K562 (cell line): ENCODE data around the gene ERMN. TPM values are rescaled to one million over a fixed set of nuclear protein-coding genes. Genes with fewer than 3 reads are reported as not detected.

Experiments used
- ATAC-seq: fragments of 200-7000 bp; cut with Tn5 transposase; 3 replicates; pipeline ENCODE4 v1.9.1; 2020; ENCODE audit warnings: moderate library complexity
- BruUV-seq: library from RNA; stranded (reverse); fragments of 400-500 nt; replicated peaks from 2 replicates; lab custom pipeline; 2021; lab: Mats Ljungman, UMichigan
- CTCF ChIA-PET: fragments of 300-600 bp; formaldehyde crosslinking; extraction: SDS; loops from one replicate; lab custom pipeline; 2021; ENCODE audit warnings: low intra/inter-chr PET ratio; lab: Yijun Ruan, JAX
- POLR2A ChIA-PET: fragments of 300-600, 350-650 bp; sonication (Branson Sonifier 250); formaldehyde crosslinking; extraction: SDS; loops from one replicate; lab custom pipeline; 2021; ENCODE audit warnings: antibody characterized with exemption, inconsistent platforms; lab: Yijun Ruan, JAX
- DNase-seq, 4 experiments: peaks; one replicate each; pipeline versions ENCODE4 v3.0.0 to v3.0.0-alpha.2; 2011 to 2018; ENCODE audit warnings: low spot score in 3 of 4, mixed read lengths in 3 of 4; ENCODE audit errors: extremely low read depth in 1 of 4
- FAIRE-seq: peaks from 2 replicates; lab custom pipeline; 2011; peaks lifted over from hg19 to GRCh38; lab: Jason Lieb, UNC
- H2AFZ ChIP-seq: 2 replicates; pipeline ENCODE4 v1.6.0; 2011; ENCODE audit warnings: low read depth, low read length, control low read depth, inconsistent platforms
- H3K27ac ChIP-seq: fragments of 200-600 bp; 3 replicates; pipeline ENCODE4 v1.8.0; 2011; ENCODE audit warnings: low read depth, mild to moderate bottlenecking, control low read depth, inconsistent platforms, low read length, moderate library complexity, mixed read lengths; ENCODE audit errors: extremely low read depth
- H3K27me3 ChIP-seq, 2 experiments: fragments of 300-600 bp in 1 of 2; 2 replicates in 1 of 2; 3 replicates in 1 of 2; pipeline versions ENCODE4 v1.6.0 to v1.8.0; 2011; ENCODE audit warnings: inconsistent platforms in 2 of 2, low read length in 2 of 2, mild to moderate bottlenecking in 1 of 2, mixed read lengths in 1 of 2, moderate library complexity in 1 of 2; ENCODE audit not compliant: control insufficient read depth in 2 of 2, insufficient read depth in 2 of 2
- H3K36me3 ChIP-seq: fragments of 300-600 bp; 3 replicates; pipeline ENCODE4 v1.8.0; 2011; ENCODE audit warnings: mild to moderate bottlenecking, low read length, inconsistent platforms; ENCODE audit not compliant: control insufficient read depth, insufficient read depth
- H3K4me1 ChIP-seq, 2 experiments: fragments of 200-600 bp in 1 of 2; replicated peaks in 1 of 2; 2 replicates in 1 of 2; 3 replicates in 1 of 2; pipeline versions ENCODE4 v1.5.1 to v1.8.0; 2011; ENCODE audit warnings: inconsistent platforms in 2 of 2, low read length in 2 of 2, mild to moderate bottlenecking in 1 of 2, mixed read lengths in 1 of 2, moderate library complexity in 1 of 2; ENCODE audit not compliant: control insufficient read depth in 2 of 2, insufficient read depth in 2 of 2
- H3K4me2 ChIP-seq: 2 replicates; pipeline ENCODE4 v1.6.1; 2011; ENCODE audit warnings: low read length, control low read depth, inconsistent platforms, mixed read lengths; ENCODE audit not compliant: insufficient read depth
- H3K4me3 ChIP-seq: fragments of 200-600 bp; sonication (generic), shearing (Covaris generic); 2 replicates; pipeline ENCODE4 v1.5.1; 2016; ENCODE audit warnings: control low read depth, inconsistent platforms
- H3K79me2 ChIP-seq: fragments of 200-600 bp; 3 replicates; pipeline ENCODE4 v1.8.0; 2011; ENCODE audit warnings: low read length, inconsistent platforms; ENCODE audit not compliant: control insufficient read depth, insufficient read depth
- H3K9ac ChIP-seq, 2 experiments: 2 replicates each; pipeline versions ENCODE4 v1.6.0 to v1.6.1; 2011; ENCODE audit warnings: low read depth in 2 of 2, low read length in 2 of 2, control low read depth in 1 of 2, inconsistent platforms in 1 of 2, mild to moderate bottlenecking in 1 of 2, mixed read lengths in 1 of 2; ENCODE audit not compliant: insufficient read depth in 1 of 2
- H3K9me1 ChIP-seq: one replicate; pipeline ENCODE4 v1.6.0; 2011; ENCODE audit warnings: inconsistent platforms, mild to moderate bottlenecking, low read length, moderate library complexity; ENCODE audit not compliant: control insufficient read depth, insufficient read depth
- H3K9me3 ChIP-seq: replicated peaks from 2 replicates; pipeline ENCODE4 v1.5.1; 2011; ENCODE audit warnings: low read depth, low read length, inconsistent platforms; ENCODE audit not compliant: control insufficient read depth, insufficient read depth
- H4K20me1 ChIP-seq: replicated peaks from 2 replicates; pipeline ENCODE4 v1.6.1; 2011; ENCODE audit warnings: low read length, inconsistent platforms, mixed read lengths; ENCODE audit not compliant: control insufficient read depth, insufficient read depth
- ARID3A ChIP-seq: IDR thresholded peaks from 2 replicates; pipeline ENCODE4 v1.6.1; 2012; ENCODE audit warnings: low read depth, low read length, improper control_type of control experiment, borderline replicate concordance
- ARNT ChIP-seq, 2 experiments: fragments of 450-650 bp; IDR thresholded peaks; 2 replicates each; pipeline ENCODE4 v1.6.1; 2016; ENCODE audit warnings: mild to moderate bottlenecking in 1 of 2
- CHD2 ChIP-seq: IDR thresholded peaks from 2 replicates; pipeline ENCODE4 v1.6.1; 2011; ENCODE audit warnings: low read depth, low read length
- EP300 ChIP-seq: IDR thresholded peaks from 2 replicates; pipeline ENCODE4 v1.6.1; 2012; ENCODE audit warnings: low read length, improper control_type of control experiment
- GABPB1 ChIP-seq: sonication (generic); formaldehyde crosslinking; IDR thresholded peaks from 2 replicates; pipeline ENCODE4 v1.8.0; 2022; ENCODE audit warnings: mild to moderate bottlenecking, missing genetic modification reagents
- IFI16 ChIP-seq: fragments of 250-450 bp; sonication (Bioruptor Pico); IDR thresholded peaks from 2 replicates; pipeline ENCODE4 v2.1.2; 2022; ENCODE audit warnings: mild to moderate bottlenecking, inconsistent platforms
- KLF16 ChIP-seq: IDR thresholded peaks from 2 replicates; pipeline ENCODE4 v1.6.1; 2016; ENCODE audit warnings: antibody characterized with exemption
- MBD1 ChIP-seq: fragments of 250-450 bp; sonication (Bioruptor Pico); IDR thresholded peaks from 2 replicates; pipeline ENCODE4 v1.8.0; 2022; ENCODE audit warnings: inconsistent platforms
- PRPF4 ChIP-seq: fragments of 200-400 bp; formaldehyde crosslinking; IDR thresholded peaks from one replicate; pipeline ENCODE4 v1.6.1; 2017; ENCODE audit warnings: low read length, low read depth, mild to moderate bottlenecking; ENCODE audit not compliant: insufficient read depth, poor library complexity, severe bottlenecking
- TBP ChIP-seq: optimal IDR thresholded peaks from 2 replicates; pipeline ENCODE3; 2011; ENCODE audit warnings: low read depth, low read length, improper control_type of control experiment
- ZBED1 ChIP-seq: IDR thresholded peaks from 2 replicates; pipeline ENCODE4 v1.6.1; 2014
- ZNF197 ChIP-seq: fragments of 200-800 bp; sonication (Bioruptor generic); IDR thresholded peaks from 2 replicates; pipeline ENCODE4 v1.6.1; 2016; ENCODE audit warnings: low read depth, missing genetic modification characterization, missing compliant biosample characterization
- ZNF583 ChIP-seq: fragments of 250-450 bp; sonication (Bioruptor Pico); IDR thresholded peaks from 2 replicates; pipeline ENCODE4 v1.4.0; 2020
- WGBS: fragments of 100-300 bp; shearing (Covaris generic); methylation state at CpG from one replicate; pipeline ENCODE4 v1.1.6; 2016; ENCODE audit warnings: low coverage, mixed read lengths; ENCODE audit not compliant: insufficient coverage; ENCODE audit errors: missing lambda C conversion rate; 5-methylcytosine and 5-hydroxymethylcytosine counted together
- in situ Hi-C: fragments of 300-500 bp; cut with MboI; formaldehyde crosslinking; loops from 4 replicates; pipeline ENCODE4 v1.15.0; 2018; ENCODE audit warnings: inconsistent platforms, mixed read lengths
- intact Hi-C: fragments of 100-400 bp; cut with micrococcal nuclease; formaldehyde crosslinking; loops from 2 replicates; pipeline ENCODE4 v1.14.2; 2022
- polyA plus RNA-seq, 8 experiments: library from polyadenylated mRNA; depleted of rRNA in 4 of 8; stranded (reverse) in 5 of 8; unstranded in 3 of 8; fragments of >200 nt; fragmentation: Nextera tagmentation in 2 of 8; fragmentation: Illumina TruSeq in 1 of 8; extraction: Ambion mirVana in 2 of 8; extraction: Trizol in 1 of 8; gene quantifications; 2 replicates each; pipeline versions ENCODE4 v1.2.1 to v1.2.3, GENCODE V29; 2011 to 2014; ENCODE audit warnings: inconsistent platforms in 1 of 8, missing spikeins in 1 of 8
- total RNA-seq, 7 experiments: library from RNA; depleted of rRNA in 6 of 7; stranded (reverse); fragments of >200 nt in 6 of 7; fragmentation: Illumina TruSeq in 2 of 7; extraction: Trizol in 2 of 7; gene quantifications; 2 replicates each; pipeline versions ENCODE4 v1.2.1 to v1.2.3, GENCODE V29; 2011 to 2021; ENCODE audit warnings: low replicate concordance in 1 of 7
- TF ChIP-seq, protein P1 (sequence below): sonication (generic); formaldehyde crosslinking; IDR thresholded peaks from 2 replicates; pipeline ENCODE4 v1.8.0; 2022; ENCODE audit warnings: missing genetic modification reagents, mild to moderate bottlenecking, borderline replicate concordance
- TF ChIP-seq, protein P2 (sequence below), 2 experiments: fragments of 450-650 bp in 1 of 2; sonication (generic) in 1 of 2; formaldehyde crosslinking in 1 of 2; IDR thresholded peaks in 1 of 2; conservative IDR thresholded peaks in 1 of 2; 2 replicates each; pipeline versions ENCODE4 v1.6.1 to v1.8.1; 2016 to 2023; ENCODE audit warnings: mild to moderate bottlenecking in 2 of 2, moderate library complexity in 2 of 2, inconsistent platforms in 1 of 2, missing genetic modification reagents in 1 of 2

ERMN gene
- total and polyA plus RNA-seq, 9 of the 15 experiments (the other 6 are each of a cell fraction or from before 2014, with no cell fraction given): 0.03 to 0.11 (median 0.05) TPM; not detected in 3

- FAIRE-seq: peak; percentile 77
- DNase-seq: peak; percentile 68 to 76 (median 71)
- Histone ChIP-seq H3K9ac (no peak overlapping the region), H3K4me3 (no peak overlapping the region), H2AFZ (no peak overlapping the region), H3K79me2 (no peaks in the 10 kb centered on the region), H3K4me1 (peaks cover 0 to 17% of the 10 kb centered on the region in 2 experiments; a peak in 2 of 5 replicates), H3K9me3 (no peaks in the 10 kb centered on the region), H3K9me1 (no peaks in the 10 kb centered on the region), H3K36me3 (peaks cover 64% of the 10 kb centered on the region), H3K27ac (no peak overlapping the region), H3K27me3 (no peaks in the 10 kb centered on the region), H3K4me2 (no peak overlapping the region), H4K20me1 (no peaks in the 10 kb centered on the region)
- in situ Hi-C loops: no loop called here
- ATAC-seq: peak; percentile 82
- no TSS peak for BruUV-seq
- intact Hi-C loops: loop anchor here (1.0 to 5.0 kb wide), 8 partner anchors 22 to 708 kb away; no protein-coding TSS in a partner anchor
- POLR2A ChIA-PET: interaction anchor here (0.6 to 1.2 kb wide), 11 partner anchors 11 to 461 kb away, joined by 3 to 6 read pairs (median 3); no protein-coding TSS in a partner anchor
- CTCF ChIA-PET: interaction anchor here (0.6 to 1.9 kb wide), 10 partner anchors 17 to 1443 kb away, joined by 3 to 11 read pairs (median 4); no protein-coding TSS in a partner anchor
- WGBS: 47% methylated on average over 9 of the region's 9 CpGs
- peak; percentile 30; the same call in 1 of the 2 replicates for TF ChIP-seq EP300
- no peak for TF ChIP-seq ZBED1
- no peak for TF ChIP-seq ZNF583 (CRISPR knock-in tag)
- peak; percentile 52; the same call in 1 of the 2 replicates for TF ChIP-seq ARID3A
- no peak for TF ChIP-seq IFI16 (CRISPR knock-in tag)
- TF ChIP-seq PRPF4: no peak
- peak in 1 of 2 experiments; percentile 36; a peak in 1 of 4 replicates for TF ChIP-seq ARNT (IDR thresholded peaks at IDR 0.05)
- TF ChIP-seq ZNF197: no peak
- no peak for TF ChIP-seq TBP
- 0 out of 2 replicates have a peak, but pooled peaks have one; percentile 16 for TF ChIP-seq KLF16
- TF ChIP-seq CHD2: no peak
- no peak for TF ChIP-seq GABPB1 (CRISPR knock-in tag)
- TF ChIP-seq MBD1: no peak
- TF ChIP-seq, protein P1, sequence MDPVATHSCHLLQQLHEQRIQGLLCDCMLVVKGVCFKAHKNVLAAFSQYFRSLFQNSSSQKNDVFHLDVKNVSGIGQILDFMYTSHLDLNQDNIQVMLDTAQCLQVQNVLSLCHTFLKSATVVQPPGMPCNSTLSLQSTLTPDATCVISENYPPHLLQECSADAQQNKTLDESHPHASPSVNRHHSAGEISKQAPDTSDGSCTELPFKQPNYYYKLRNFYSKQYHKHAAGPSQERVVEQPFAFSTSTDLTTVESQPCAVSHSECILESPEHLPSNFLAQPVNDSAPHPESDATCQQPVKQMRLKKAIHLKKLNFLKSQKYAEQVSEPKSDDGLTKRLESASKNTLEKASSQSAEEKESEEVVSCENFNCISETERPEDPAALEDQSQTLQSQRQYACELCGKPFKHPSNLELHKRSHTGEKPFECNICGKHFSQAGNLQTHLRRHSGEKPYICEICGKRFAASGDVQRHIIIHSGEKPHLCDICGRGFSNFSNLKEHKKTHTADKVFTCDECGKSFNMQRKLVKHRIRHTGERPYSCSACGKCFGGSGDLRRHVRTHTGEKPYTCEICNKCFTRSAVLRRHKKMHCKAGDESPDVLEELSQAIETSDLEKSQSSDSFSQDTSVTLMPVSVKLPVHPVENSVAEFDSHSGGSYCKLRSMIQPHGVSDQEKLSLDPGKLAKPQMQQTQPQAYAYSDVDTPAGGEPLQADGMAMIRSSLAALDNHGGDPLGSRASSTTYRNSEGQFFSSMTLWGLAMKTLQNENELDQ (CRISPR knock-in tag): no peak
- TF ChIP-seq, protein P2, sequence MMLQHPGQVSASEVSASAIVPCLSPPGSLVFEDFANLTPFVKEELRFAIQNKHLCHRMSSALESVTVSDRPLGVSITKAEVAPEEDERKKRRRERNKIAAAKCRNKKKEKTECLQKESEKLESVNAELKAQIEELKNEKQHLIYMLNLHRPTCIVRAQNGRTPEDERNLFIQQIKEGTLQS (IDR thresholded peaks at IDR 0.05): 0 out of 2 replicates have a peak, but pooled peaks have one; percentile 14
- TF ChIP-seq, protein P2 (CRISPR knock-in tag; conservative IDR thresholded peaks at IDR 0.05): no peak
Measured at GRCh38 chr2:157302492-157303099, 23.0 kb downstream of the ERMN start.
